NOMO-1 treated with dmso at 0.1 percent for 144 hours (cell line): Measurements from ENCODE around the gene TRABD2A.

Source experiments
- DNase-seq: peaks from one replicate; lab custom pipeline; 2025; ENCODE audit not compliant: unreplicated experiment; lab: John Stamatoyannopoulos, UW

The TRABD2A gene

GRCh38 chr2:84904717-84905174 lies 23.9 kb upstream of the TRABD2A start:
- no peak for DNase-seq

GRCh38 chr2:84904151-84904550 lies 23.3 kb upstream of the TRABD2A start:
- DNase-seq, result no peak

- no peak for DNase-seq
These were observed 21.6 kb upstream of the TRABD2A start for GRCh38 chr2:84902526-84902925.

GRCh38 chr2:84901593-84902120 lies 20.8 kb upstream of the TRABD2A start:
- DNase-seq, result no peak

GRCh38 chr2:84900971-84901370 lies 20.1 kb upstream of the TRABD2A start:
- DNase-seq, result no peak

GRCh38 chr2:84899304-84900204 lies 18.7 kb upstream of the TRABD2A start:
- DNase-seq, result no peak

GRCh38 chr2:84897773-84898172 lies 16.9 kb upstream of the TRABD2A start:
- no peak for DNase-seq

- DNase-seq, result no peak
These were observed 15.7 kb upstream of the TRABD2A start for GRCh38 chr2:84896567-84896966.

- DNase-seq, result no peak
These were observed 14.1 kb upstream of the TRABD2A start for GRCh38 chr2:84894758-84895520.

- DNase-seq, result no peak
These were observed 13.3 kb upstream of the TRABD2A start for GRCh38 chr2:84894131-84894586.

GRCh38 chr2:84891355-84892010 lies 10.6 kb upstream of the TRABD2A start:
- no peak for DNase-seq

- DNase-seq, result no peak
These were observed 8.4 kb upstream of the TRABD2A start for GRCh38 chr2:84889332-84889731.

- peak; percentile 96 for DNase-seq
These were observed 7.8 kb upstream of the TRABD2A start for GRCh38 chr2:84888401-84889276.

GRCh38 chr2:84886791-84887190 lies 5.9 kb upstream of the TRABD2A start:
- DNase-seq, result no peak

- no peak for DNase-seq
These were observed 4.2 kb upstream of the TRABD2A start for GRCh38 chr2:84885111-84885510.

- DNase-seq, result no peak
These were observed 3.6 kb upstream of the TRABD2A start for GRCh38 chr2:84884449-84884848.

- DNase-seq, result no peak
These were observed 2.1 kb upstream of the TRABD2A start for GRCh38 chr2:84882775-84883550.

GRCh38 chr2:84882414-84882738 lies 1.5 kb upstream of the TRABD2A start:
- no peak for DNase-seq

- DNase-seq, result peak; percentile 75
These were observed 913 bp upstream of the TRABD2A start for GRCh38 chr2:84881581-84882413.
